ENCODE measurements around the gene CAPZB.

CAPZB gene

GRCh38 chr1:19447550-19447949, 37.8 kb downstream of the CAPZB start:
- DNase-seq = no peak

GRCh38 chr1:19445417-19446342, 39.7 kb downstream of the CAPZB start:
- no peak for DNase-seq

GRCh38 chr1:19444296-19445021, 40.9 kb downstream of the CAPZB start:
- no peak for DNase-seq

- no peak for DNase-seq
Measured at GRCh38 chr1:19443326-19443725, 42.0 kb downstream of the CAPZB start.

- no peak for DNase-seq
Measured at GRCh38 chr1:19442154-19443096, 42.9 kb downstream of the CAPZB start.

GRCh38 chr1:19441048-19441780, 44.1 kb downstream of the CAPZB start:
- DNase-seq = no peak

GRCh38 chr1:19439464-19440171, 45.7 kb downstream of the CAPZB start:
- no peak for DNase-seq

- DNase-seq = no peak
Measured at GRCh38 chr1:19438516-19439195, 46.7 kb downstream of the CAPZB start.

GRCh38 chr1:19437891-19438294, 47.4 kb downstream of the CAPZB start:
- no peak for DNase-seq

GRCh38 chr1:19436716-19437476, 48.4 kb downstream of the CAPZB start:
- peak; percentile 70 for DNase-seq

GRCh38 chr1:19435851-19436455, 49.4 kb downstream of the CAPZB start:
- no peak for DNase-seq

- DNase-seq = peak; percentile 59
Measured at GRCh38 chr1:19435181-19435580, 50.2 kb downstream of the CAPZB start.

- no peak for DNase-seq
Measured at GRCh38 chr1:19433719-19433998, 51.7 kb downstream of the CAPZB start.

- no peak for DNase-seq
Measured at GRCh38 chr1:19432943-19433718, 52.2 kb downstream of the CAPZB start.

GRCh38 chr1:19430121-19431068, 54.9 kb downstream of the CAPZB start:
- DNase-seq = no peak

- no peak for DNase-seq
Measured at GRCh38 chr1:19429611-19430010, 55.7 kb downstream of the CAPZB start.

- no peak for DNase-seq
Measured at GRCh38 chr1:19427087-19427781, 58.1 kb downstream of the CAPZB start.

All from GF-D8 (cell line).